GM19395 (cell line): ENCODE results near the gene CAMK2A.

Source experiments
- ATAC-seq: cut with Tn5 transposase; IDR thresholded peaks from one replicate; pipeline ENCODE4 v1.9.1; 2021; ENCODE audit warnings: mild to moderate bottlenecking, moderate library complexity; ENCODE audit not compliant: unreplicated experiment

The CAMK2A gene

DNA sequence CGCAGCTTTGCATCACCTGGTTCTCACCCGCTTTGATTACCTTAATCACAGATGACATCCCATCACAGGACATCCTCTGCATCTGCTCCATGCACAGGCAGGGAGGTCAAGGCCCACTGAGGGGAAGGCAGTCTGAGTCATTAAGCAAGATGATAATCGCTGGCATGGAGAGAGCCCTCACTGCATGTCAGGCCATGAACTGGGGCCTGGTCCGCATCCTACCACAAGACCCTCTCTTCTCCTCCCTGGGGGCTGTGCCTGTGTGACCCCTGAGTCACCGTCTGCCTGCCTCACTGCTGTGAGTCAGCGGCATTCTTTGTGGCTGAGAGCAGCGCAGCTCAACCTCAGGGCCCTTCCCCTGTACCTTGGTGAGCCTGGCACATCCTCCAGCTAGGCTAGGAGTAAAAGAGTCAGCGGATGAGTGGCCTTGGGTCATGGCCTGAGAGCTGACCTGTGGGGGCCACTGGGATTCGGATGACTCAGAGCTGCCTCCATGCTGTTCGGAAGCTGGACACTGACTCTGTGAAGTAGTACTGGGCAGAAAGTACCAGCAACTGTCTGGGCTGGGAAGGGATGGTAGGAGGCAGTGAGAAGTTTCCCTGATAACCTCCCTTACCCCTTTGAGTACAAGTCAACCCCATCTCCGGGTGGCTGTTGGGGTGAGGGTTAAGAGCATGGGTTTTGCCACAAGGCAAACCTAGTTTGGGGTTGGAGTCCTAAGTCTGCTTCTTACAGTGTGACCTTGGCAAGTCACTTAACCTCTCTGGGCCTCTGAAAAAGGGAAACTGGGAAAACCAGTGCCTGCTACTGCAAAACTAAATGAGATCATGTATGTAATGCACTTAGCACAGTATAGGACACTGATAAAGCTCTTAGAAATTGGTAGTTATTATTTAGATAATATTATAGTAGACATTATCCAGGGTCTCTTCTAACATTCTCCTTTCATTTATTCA is 27.8 kb upstream of the CAMK2A start:
- no peak for ATAC-seq

DNA sequence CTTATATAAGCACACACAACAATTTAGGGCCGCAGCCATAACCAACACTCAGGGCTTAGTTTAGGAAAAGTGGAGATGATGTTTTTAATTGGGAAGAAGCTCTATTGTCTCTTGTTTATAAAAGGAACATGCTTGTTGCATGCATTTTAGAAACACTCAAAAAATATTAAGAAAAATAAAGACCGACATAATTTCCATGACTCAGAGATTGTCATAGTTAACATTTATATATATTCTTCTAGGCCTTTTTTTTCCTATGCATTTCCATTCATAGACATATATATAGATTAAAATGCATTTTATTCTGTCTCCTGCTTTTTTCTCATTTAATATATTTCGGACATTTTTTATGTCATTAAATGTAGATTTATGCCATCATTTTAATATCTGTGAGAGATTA is 26.7 kb upstream of the CAMK2A start:
- ATAC-seq, result no peak

DNA sequence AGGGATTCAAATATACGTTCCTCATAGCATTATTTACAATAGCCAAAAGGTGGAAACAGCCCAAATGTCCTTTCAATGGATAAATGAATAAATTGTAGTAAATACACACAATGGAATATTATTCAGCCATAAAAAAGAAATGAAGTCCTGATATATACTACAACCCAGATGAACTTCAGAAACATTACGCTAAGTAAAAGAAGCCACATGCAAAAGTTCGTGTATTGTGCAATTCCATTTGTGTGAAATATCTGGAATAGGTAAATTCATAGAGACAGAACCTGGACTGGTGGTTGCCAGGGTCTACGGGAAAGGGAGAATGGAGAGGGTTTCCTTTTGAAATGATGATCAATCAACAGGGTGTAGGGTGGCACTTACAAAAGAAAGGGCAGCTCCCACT is 25.7 kb upstream of the CAMK2A start:
- ATAC-seq, result no peak

DNA sequence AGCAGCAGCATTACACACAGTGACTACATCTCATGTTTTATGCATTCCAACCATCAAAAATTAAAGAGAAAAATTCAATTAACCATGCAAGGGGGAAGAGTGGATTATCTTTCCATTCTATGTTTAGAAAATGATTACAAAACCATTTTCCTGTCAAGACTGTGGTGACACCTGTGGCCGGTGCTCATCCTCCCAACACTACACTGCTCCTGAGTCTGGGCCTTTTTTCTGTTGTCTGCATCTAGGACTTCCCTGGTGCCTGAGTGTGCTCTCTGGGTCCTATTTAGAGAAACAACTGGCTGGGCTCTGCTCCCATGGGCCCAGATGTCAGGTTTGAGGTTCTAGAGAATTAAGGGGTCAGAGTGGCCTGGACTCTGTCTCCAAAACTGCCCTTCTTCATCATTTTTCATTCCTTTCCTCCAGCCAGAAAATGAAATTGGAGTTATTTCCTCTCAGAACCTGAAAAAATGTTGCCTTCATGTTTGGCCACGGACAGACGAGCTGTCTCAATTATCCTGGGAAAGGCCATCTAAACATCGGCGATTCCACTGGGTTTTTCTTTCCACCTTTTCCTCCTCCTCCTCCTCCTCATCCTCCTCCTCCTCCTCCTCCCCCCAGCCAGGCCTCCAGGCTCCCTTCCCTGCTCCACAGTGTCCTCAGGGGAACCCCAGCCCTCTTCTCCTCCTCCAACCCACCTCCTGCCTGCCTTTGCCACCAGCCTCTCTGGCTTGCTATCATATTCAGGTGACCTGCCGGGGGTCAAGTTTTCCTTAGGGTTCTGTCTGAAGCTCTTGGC is 24.5 kb upstream of the CAMK2A start:
- no peak for ATAC-seq

DNA sequence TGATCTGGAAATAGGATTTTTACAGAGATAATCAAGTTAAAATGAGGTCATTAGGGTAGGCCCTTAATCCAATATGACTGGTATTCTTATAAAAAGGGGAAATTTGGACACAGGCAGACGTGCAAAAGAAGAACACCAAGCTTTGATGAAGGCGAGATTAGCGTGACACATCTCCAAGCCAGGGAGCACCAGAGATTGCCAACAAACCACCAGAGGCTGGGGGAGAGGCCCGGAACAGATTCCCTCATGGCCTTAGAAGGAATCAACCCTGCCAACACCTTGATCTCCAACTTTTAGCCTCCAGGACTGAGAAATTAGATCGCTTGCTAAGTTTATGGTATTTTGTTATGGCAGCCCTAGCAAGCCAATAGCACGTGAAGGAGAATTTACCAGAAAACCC is 23.9 kb upstream of the CAMK2A start:
- ATAC-seq, result no peak

DNA sequence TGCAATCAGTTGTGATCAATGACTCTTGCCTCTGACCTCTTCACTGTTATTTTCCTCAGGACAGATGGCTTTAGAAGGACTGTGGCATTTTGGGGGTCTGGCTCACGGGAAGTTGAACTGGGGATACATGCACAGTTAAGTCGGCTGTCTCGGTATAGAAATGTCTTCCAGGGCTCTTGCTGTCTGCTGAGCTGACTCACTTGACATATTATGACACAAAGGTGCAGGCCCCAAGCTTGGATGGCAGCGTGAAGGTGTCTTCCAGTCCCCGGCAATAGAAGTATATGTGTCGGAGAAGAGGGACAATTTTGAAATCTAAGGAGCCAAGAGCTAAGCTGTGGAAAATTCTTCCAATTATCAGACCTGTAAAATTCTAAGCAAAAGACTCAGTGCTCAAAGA is 22.9 kb upstream of the CAMK2A start:
- ATAC-seq, result no peak

DNA sequence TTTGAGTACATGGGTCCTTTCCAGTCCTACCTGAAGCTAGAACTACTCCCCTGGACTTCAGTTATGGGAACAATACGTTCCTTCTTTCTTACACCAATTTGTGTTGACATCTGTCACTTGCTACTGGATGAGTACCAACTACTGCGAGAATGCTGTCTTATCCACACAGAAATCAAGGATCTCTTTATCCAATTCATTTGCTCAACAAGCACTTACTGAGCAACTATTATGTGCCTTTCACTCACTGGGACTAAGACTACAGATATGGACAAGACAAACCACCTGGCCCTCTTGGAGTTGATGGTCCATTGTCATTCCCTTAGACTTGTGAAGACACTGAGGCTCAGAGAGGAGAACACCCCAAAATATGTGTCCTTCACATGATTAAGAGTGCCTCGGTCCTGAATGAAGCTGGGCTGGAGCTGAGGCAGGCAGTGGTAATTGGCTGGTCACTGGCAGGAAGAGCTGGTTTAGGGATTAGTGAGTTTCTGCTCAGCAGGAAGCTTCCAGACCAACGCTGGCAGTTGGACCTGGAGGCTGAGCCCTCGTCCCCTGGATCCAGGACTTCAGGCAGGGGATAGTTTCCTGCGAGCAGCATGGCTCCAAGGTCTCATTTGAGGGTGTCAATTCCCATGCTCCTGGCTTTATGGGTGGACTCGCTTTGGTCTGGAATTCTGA is 21.6 kb upstream of the CAMK2A start:
- ATAC-seq, result no peak

DNA sequence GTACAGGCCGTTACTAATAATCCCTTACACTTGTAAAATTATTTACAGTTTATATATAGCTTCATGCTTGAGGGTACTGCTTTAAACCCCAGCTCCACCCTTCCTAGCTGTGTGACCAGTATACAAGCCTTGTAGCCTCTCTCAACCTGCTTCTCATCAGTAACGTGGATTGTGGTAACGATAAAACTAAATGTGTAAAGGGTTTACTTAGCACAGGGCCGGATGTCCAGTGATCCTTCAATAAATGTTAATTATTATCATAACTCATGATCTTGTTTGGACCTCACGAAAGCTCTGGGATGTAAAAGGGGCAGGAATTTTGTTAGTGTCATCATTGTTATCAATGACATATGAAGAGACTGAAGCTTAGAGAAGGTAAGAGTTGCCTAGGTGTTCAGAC is 20.7 kb upstream of the CAMK2A start:
- no peak for ATAC-seq

DNA sequence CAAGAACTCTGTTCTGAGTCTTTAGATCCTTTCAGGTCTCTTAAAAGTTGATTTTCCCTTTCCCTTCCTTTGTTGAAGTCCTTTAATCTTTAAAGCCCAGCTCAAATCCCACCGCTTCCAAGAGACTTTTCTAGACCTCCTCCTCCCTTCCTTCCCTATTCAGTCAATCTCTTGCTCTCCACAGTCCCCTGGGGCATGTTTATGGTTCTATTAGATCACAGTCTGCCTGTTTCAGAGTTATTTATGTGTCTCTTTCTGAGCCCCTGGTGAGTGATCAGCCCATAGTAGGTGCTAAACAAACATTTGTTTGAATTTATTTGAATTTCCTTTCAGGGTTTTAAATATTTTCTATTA is 20.3 kb upstream of the CAMK2A start:
- ATAC-seq, result no peak

DNA sequence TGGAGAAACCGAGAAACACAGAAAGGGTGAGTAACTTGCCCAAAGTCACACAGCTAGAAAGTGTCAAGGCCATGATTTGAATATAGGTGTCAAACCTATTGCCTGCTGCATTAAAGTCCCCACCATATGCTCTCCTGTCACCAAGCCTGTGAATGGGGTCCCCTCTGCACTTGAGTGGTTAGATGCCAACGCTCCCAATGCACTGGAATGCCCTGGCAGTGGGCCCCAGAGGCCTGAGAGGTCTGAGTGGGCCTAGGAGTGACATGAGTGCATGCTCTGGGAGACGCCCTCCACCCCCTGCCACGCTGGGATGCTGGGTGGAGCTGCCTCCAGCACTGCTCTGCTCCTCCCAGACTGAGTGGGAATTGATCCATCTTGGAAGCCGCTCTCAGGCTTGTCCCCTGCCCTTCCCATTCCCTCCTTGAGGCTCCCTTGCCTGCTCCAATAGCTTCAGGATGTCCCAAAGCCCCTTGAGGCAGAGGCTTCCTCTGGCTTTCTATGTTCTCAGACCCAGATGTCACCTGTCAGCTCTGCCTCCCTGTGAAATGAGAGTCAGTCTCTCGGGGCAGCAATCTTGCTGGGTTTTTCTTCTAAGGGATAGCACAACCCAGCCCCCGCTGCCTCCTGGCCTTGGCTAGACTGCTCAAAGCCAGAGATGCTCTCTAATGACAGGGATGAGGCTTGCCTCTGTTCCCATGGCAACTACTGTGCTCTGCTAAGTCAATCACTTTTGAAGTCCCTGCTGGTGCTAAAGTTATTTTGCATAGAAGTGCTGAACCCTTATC is 19.7 kb upstream of the CAMK2A start:
- ATAC-seq, result no peak

DNA sequence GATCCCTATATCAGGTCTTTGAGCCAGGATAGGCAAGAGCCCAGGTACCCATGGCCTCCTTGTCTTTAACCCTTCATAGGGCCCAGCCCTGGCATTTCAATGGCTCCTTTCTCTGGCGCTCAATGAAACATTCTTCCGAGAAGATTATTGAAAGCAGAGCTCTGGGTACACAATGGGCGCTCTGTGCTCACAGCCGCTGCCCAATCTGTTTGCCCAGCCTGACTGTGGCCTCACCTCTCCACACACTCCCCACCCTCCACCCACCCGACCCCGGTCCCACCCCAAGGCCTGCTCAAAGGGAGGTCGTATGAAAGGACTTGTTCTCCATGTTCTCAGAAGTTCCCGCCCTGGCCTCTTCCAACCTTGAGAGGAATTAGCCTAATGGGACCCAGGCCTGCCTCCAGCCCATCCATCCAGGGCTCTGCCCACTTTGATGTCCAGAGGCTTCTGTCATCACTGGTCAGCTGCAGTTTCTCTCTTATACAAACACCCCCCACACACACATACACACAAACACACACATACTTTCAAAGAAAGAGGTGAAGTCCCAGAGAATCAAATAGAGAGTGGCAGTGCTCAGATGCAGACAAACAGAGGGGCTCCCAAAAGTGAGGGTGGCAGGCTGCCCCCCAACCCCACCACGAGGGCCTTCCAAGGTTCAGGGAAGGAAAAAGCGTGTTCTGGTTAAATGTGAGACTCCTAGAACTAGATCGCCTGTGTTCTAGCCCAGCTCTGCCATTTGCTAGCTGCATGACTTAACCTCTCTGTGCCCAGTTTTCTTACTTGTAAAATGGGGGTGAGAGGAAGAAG is 18.2 kb upstream of the CAMK2A start:
- no peak for ATAC-seq

DNA sequence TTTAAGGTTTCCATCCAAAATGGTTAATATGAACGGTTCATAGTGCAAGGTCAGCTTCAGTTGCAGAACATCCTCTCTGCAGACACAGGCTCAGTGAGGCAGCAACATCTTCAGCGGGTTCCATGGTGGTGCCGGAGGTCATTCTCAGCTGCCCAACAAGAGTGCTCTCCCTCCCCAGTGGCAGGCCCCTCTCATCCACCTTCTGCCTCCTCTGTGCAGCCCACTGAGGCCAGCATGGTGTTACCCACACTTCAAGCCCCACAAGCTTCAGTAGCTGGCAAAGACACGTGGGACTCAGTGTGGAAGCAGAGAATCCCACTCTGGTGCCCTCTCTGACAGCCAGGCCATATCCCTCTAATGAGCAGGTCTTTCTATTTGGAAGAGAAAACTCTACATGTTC is 17.2 kb upstream of the CAMK2A start:
- ATAC-seq, result no peak

DNA sequence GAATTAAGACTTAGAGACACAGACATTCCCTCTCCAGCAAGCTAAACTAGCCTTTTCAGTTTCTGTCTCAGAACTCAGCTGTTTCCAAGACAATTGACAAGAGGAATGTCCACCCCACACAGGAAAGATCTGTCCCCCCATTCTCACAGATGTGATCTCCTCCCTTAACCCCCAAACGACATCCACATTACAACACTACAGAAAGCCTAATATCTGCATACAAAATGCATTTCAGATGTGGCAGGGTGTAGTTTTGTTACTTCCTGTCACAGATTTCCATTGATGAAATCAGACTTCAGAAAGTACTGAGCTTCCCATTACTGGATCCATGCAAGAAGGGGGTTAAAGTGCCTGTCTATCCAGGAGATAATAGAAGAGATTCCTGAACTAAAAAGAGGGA is 16.0 kb upstream of the CAMK2A start:
- no peak for ATAC-seq

DNA sequence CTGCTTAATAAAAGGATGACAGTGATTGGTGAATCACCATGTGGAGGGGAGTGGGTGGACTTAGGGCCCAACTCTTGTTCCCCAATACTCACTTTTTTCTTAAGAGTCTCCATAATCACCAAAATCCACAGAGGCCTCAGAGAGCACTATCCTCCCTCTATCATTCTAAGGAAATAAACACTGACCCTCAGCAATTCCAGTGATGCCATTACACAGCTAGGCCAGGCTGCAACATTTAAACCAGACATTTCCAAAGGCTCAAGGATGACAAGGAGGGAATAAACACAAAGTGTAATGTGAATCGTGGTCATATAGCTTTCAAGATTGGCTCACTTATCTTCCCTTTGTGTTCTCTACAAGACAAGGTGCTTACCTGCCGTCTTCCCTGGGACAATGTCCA is 15.5 kb upstream of the CAMK2A start:
- no peak for ATAC-seq

DNA sequence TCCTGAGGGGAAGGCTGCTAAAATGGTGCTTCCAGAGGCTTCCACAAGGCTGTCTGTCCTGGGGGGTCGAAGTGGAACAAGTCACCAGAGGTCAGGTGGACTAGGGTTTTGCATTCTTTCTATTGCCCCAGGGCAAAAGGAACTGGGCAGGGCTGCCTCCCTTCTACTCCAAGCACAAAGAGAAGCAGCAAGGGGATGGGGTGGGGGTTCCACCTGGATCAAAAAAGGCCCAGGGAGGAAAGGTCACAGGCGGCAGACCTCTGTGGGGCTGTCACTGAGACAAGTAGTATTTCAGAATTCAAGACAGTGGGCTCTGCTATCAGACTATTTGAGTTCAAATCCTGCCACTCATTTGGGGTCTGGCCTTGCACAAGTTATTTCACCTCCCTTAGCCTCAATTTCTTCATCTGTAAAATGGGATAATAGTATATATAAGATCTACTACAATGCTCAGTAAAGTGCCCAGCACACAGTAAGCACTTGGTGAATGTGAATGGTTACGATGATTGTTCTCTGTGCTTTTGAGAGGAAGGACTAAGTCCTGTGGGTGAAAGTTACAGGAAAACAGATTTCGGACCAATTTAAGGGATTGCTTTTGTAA is 15.0 kb upstream of the CAMK2A start:
- ATAC-seq, result no peak

DNA sequence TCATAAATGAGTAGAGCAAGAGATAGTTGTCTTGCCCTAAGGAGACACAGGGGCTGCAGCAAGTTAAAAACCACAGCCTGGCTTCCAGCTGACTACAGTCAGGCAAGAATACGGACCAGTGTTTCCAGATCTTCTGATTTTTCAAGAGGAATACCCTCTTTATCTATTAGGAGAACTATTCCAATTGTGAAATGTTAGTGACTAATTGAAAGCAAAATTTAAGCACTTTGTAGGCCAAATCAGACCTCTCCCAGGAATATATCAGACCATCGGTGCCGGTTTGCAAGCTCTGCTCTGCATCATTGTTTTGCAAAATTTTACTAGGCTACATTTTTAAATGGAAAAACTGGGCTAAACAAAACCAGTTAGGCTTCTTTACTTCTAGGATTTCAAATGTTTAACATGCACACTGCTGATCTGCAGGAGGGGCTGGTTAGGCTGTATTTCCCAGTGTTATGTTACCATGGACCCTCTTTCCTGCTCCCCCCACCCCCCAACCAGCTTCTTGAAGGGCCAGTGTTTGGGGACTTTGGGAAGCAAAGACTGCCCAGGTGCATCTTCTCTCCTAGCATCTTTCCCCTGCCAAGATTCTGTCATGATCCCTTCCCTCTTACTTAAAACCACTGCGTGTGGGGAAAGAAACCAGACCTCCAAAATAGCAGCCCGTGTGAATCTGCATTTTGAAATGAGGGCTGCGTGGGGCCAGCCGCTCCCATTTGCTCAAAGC is 14.2 kb upstream of the CAMK2A start:
- ATAC-seq, result no peak

DNA sequence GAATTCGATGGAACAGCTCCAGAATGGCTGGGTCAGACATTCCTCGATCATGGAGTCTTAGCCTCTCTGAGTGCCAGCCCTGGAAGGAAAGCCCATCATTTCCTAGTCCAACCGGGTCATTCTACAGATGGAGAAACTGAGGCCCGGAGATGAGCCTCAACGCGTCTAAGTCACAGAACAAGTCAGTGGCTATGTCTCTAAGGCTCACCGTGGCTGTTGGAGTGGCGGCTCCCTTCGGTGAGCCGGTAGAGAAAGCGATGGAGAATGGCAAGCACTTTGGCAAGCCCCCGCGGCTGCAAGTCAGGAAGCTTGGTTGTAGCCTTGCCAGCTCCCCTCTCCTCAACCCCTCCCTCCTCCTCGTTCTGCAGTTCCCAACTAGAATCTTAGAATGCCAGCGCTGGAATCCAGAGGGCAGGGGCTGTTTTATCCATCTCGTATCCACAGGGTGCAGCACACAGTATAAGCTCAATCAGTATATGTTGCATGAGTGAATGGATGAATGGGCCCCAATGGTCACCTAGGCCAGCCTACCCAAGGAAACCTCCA is 13.6 kb upstream of the CAMK2A start:
- no peak for ATAC-seq

DNA sequence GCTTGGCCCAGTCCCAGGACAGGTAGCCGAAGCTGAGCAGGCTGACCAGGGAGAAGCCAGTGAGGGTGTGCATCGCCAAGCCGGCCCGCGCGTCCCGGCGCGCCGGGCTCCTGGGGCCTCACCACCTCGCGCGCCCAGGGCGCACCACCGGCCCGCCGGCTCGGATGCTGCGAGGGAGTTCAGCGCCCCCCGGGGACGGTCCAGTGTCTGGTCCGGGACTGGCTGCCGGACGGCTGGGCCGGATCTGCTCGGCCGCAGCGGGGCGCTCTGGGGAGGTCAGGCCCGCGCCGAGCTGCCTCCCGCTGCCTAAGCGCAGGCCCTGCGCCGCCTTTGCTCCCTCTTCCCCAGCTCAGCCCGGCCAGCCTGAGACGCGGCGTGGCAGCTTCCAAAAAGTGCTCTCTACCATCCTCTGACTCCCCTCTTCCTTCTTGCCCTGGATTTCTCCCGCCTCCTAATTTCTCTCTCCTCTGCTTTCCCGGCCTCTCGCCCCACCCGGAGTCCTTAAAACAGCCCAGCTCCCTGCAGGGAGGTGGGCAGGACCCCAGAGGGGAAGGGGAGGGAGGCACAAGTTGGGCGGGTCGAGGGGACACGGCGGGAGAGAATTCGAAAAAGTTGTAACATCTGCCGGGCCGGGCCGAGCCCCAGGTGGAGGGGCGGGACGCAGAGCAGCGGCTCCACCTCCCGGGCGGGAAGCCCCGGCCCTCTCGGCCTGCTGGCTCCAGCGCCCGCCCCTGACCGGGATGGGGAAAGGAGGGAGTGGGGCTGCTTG is 12.9 kb upstream of the CAMK2A start, which contains the start of gene ARSI:
TSS of gene ARSI (minus strand) at position 605 of the 769 bp plus-strand sequence. CDS start at position 73, 532 bp downstream.
- ATAC-seq, result no peak
